Epithelial cell of proximal tubule (primary cell): ENCODE measurements around the gene SIX2. TPM values are rescaled to one million over a fixed set of nuclear protein-coding genes. Genes with fewer than 3 reads are reported as not detected.
"Not testable (repeated sequence)": the region's sequence is repeated elsewhere in the genome, so short reads cannot be mapped to it uniquely, and the experiment has no call there.

Experiments used
- DNase-seq: peaks from one replicate; pipeline ENCODE4 v3.0.0-alpha.2; 2011; ENCODE audit warnings: low read depth
- H3K4me3 ChIP-seq: 2 replicates; pipeline ENCODE4 v1.5.1; 2011; ENCODE audit warnings: low read depth, mild to moderate bottlenecking, low read length
- total RNA-seq: library from RNA; depleted of rRNA; stranded (reverse); fragments of >200 nt; gene quantifications from 2 replicates; pipeline ENCODE4 v1.2.3, GENCODE V29; 2015
- TF ChIP-seq, protein P1 (sequence below): conservative IDR thresholded peaks from 2 replicates; pipeline ENCODE4 v1.5.1; 2012; ENCODE audit warnings: low read depth, mild to moderate bottlenecking, low read length

The SIX2 gene
- total RNA-seq, 1 donor from 2014 or later: 0.06 TPM

- no peak overlapping the region for H3K4me3 ChIP-seq
- DNase-seq: no peak
- TF ChIP-seq, protein P1, sequence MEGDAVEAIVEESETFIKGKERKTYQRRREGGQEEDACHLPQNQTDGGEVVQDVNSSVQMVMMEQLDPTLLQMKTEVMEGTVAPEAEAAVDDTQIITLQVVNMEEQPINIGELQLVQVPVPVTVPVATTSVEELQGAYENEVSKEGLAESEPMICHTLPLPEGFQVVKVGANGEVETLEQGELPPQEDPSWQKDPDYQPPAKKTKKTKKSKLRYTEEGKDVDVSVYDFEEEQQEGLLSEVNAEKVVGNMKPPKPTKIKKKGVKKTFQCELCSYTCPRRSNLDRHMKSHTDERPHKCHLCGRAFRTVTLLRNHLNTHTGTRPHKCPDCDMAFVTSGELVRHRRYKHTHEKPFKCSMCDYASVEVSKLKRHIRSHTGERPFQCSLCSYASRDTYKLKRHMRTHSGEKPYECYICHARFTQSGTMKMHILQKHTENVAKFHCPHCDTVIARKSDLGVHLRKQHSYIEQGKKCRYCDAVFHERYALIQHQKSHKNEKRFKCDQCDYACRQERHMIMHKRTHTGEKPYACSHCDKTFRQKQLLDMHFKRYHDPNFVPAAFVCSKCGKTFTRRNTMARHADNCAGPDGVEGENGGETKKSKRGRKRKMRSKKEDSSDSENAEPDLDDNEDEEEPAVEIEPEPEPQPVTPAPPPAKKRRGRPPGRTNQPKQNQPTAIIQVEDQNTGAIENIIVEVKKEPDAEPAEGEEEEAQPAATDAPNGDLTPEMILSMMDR: no peak
Observed at GRCh38 chr2:45045706-45046105, 36.5 kb upstream of the SIX2 start.

GRCh38 chr2:45044916-45045315 is 35.7 kb upstream of the SIX2 start:
- TF ChIP-seq, protein P1: no peak
- no peak for DNase-seq
- no peak overlapping the region for H3K4me3 ChIP-seq

GRCh38 chr2:45043174-45043573 is 33.9 kb upstream of the SIX2 start:
- H3K4me3 ChIP-seq: no peak overlapping the region
- TF ChIP-seq, protein P1: no peak
- DNase-seq: no peak

DNA sequence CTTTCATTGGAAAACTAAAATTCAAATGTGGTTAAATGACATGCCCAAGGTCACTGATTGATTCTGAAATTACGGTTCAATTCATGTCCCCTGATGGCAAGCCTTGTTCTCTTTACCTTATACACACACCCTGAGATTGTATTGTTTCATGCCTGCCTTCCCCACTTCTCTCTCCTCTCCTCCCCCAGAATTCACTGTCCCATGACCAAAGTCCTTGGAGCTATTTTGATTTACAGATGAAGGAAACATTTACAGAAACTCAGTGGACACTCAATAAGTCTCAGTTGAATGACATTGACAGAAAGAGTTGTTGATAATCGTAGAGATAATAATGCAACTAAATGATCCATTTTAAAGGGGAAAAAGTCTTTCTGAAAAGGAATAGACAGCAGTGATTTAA is 33.1 kb upstream of the SIX2 start:
- TF ChIP-seq, protein P1: no peak

GRCh38 chr2:45040786-45041185 is 31.5 kb upstream of the SIX2 start:
- DNase-seq: no peak
- TF ChIP-seq, protein P1: no peak

More for the DNA sequence above, 33.1 kb upstream of the SIX2 start:
- DNase-seq: no peak
- H3K4me3 ChIP-seq: no peak overlapping the region

GRCh38 chr2:45039804-45040203 is 30.6 kb upstream of the SIX2 start:
- not testable (repeated sequence) for DNase-seq, H3K4me3 ChIP-seq

More at GRCh38 chr2:45040786-45041185, 31.5 kb upstream of the SIX2 start:
- no peak overlapping the region for H3K4me3 ChIP-seq

GRCh38 chr2:45038861-45039260 is 29.6 kb upstream of the SIX2 start:
- H3K4me3 ChIP-seq, DNase-seq: not testable (repeated sequence)

DNA sequence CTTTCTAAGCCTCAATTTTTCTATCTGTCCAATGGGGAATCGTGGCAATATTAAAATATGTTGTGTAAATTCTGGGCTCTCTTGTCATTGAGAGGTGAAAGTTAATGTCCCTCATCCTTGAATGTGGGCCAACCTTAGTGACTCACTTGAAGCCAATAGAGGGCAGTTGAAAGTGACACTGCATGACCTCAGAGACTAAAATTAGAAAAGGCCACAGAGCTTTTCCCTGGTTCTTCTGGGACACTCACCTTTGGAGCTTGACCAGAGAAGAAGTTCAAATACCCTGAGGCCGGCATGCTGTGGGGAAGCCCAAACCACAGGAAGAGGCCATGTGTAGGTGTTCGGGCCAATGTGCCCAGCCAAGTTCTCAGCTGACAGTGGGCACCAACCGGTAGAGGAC is 24.1 kb upstream of the SIX2 start:
- DNase-seq: no peak
- no peak overlapping the region for H3K4me3 ChIP-seq
- TF ChIP-seq, protein P1: no peak
